GM18873 (cell line): ENCODE results near the gene CD300LD.

ENCODE experiments used
- ATAC-seq: cut with Tn5 transposase; IDR thresholded peaks from one replicate; pipeline ENCODE4 v1.9.1; 2021; ENCODE audit warnings: mild to moderate bottlenecking, moderate library complexity, moderate number of reproducible peaks; ENCODE audit not compliant: unreplicated experiment, low FRiP score

CD300LD gene

DNA sequence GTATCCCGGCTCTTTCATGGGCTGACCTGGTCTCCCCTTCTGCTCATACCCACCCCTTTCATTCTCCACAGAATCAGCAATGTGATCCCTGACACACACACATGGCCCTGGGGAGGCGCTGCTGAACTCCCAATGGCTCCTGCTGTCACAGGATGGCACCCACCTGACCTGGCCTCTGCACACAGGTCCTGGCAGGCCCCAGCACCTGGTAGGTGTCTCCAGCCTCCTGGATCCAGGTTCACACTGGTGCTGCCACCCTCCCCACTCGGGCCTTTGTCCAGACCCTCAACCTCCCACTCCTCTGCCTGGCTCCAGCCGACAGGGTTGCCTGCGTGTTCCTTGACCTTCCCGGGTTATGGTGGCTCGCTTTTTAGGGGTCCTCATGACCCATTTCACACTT, 44.8 kb downstream of the CD300LD start:
- no peak for ATAC-seq

DNA sequence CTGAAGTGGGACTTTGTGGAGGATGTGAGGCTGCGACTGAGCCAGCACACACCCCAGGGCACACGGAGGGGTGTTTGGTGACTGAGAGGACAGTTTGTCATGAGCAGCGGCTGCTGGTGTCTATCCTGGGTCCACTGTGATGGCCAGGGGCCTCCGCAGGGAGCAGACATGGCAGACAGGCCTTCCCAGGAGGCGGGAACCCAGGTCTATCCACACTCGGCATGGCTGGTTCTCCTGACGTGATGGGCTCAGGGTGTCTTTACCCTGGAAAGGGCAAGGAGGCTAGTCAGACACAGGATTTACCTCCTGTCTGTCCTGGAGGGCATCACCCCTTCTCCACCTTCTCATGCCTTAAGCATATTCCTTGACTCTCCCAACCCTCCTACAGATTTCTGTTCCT, 45.5 kb downstream of the CD300LD start:
- no peak for ATAC-seq

DNA sequence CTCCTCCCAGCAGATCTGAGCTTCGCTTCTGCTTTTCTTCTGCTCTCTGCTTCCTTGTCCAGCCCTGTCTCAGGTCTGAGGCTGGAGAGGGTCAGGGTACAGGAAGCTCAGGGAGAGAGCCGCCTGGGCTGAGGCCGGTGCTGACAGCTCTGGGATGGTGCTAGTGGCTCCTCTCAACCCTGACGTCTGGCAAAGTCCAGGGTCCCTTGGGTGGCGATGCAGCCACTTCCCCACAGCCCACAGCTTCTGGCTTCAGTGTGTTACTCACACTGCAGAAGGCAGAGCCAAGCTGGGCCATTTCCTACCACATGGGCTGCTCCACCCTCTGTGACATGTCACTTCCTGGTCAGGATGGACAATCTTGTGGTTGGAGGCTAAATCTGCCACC, 46.2 kb downstream of the CD300LD start, which contains the start of gene CD300C:
Gene CD300C (minus strand): TSS at position 273 of the 388 bp plus-strand sequence. CDS start 333 bp downstream, outside the sequence.
- no peak for ATAC-seq

DNA sequence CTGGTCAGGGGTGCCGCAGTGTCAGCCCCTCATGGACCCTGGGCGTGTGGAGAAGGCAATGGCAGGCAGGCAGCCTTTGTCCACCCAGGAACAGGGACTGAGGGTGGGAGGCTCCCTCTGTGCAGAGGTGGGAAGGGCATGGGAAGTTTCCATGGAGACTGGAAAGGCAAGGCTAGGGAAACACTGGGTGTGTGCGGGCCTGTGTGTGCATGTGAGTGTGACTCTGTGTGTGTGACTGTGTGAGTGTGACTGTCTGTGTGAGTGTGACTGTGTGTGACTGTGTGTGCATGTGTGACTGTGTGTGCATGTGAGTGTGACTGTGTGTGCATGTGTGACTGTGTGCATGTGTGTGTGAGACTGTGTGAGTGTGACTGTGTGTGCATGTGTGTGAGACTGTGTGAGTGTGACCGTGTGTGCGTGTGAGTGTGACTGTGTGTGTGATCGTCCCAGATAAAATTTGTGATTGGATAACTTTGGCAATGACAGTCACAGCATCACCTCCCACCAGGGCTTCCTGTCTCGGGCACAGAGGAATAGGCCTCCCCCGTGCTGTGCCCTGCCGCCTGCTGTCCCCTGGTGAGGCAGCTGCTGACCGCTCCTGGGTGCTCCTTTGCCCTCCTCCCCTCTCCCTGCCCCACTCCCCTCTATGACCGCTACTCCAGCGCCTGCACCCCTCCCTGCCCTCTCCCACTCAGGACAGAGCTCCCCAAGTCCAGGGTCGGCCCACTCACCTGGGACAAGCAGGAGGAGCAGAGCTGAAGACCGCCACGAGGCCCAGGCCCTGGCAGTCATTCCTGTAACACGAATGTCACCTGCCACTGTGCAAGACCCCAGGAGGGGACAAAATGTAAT, 46.9 kb downstream of the CD300LD start:
- no peak for ATAC-seq

GRCh38 chr17:74543891-74544760, 48.0 kb downstream of the CD300LD start:
- no peak for ATAC-seq

DNA sequence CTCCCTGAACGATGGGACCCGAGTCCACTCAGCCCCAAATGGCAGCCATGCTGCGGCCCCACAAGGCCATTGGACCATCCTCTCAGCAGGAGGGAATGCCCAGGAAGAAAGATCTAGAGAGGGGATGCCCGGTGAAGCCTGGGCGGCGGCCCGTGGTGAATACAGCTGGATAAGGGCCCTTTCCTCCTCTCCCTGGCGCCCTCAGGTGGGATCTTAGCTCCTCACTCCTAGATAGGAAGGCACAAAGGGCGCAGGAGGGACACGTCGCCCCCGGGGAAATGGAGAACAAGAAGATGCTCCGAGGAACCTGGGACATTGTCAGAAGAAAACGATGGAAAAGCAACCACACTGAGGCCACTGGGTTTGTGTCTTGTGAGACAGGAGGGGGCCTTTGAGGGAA, 48.7 kb downstream of the CD300LD start:
- no peak for ATAC-seq

DNA sequence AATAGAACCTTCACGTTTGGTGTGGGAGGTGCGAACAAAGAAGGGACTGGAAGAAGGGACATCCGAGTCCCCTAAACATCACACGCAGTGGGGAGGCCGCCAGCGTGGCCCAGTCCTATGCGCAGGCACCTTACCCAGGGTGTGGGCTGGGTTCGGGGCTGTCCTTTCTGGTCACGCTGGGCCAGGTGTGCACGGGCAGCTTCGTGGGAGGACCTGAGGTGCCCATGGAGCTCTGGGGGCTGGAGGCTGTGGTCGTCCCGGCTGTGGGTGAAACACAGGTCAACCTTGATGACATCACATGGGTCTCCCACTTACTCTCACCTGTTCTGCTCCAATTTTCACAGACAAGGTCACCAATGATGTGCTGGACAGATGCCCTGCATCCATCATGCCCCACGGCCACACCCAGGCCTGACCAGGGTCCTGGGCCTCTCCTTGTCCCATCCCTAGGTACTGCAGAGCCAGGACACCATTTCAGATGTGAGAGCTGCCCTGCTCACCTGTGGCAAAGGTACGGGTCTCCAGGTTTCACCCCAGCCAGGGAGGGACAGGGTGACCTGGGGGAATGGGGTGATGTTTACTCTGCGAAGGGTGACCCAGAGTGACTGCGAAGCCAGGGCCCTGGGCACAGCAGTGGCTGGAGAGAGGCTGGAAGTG, 49.2 kb downstream of the CD300LD start:
- no peak for ATAC-seq

DNA sequence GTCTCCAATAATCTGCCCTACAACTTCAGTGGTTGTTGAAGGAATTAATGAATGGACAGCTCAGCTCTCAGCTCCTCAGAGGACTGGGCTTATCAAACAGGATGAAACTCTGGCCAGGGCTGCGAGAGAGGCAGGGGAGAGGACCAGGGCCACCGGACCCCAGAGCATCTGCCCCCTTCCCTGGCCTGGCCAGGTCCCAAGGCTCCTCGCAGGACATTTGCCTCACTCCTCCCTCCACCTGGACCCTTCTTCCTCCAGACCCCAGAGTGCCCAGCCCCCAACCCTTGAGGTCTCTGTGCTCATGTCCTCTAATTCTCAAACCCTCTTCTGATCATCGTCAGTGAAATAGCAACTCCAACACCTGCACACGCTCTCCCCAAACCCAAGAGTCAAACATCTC, 49.9 kb downstream of the CD300LD start:
- no peak for ATAC-seq

- no peak for ATAC-seq
Measured at GRCh38 chr17:74541176-74542111, 50.6 kb downstream of the CD300LD start.

- no peak for ATAC-seq
Measured at GRCh38 chr17:74539281-74539820, 52.7 kb downstream of the CD300LD start.

DNA sequence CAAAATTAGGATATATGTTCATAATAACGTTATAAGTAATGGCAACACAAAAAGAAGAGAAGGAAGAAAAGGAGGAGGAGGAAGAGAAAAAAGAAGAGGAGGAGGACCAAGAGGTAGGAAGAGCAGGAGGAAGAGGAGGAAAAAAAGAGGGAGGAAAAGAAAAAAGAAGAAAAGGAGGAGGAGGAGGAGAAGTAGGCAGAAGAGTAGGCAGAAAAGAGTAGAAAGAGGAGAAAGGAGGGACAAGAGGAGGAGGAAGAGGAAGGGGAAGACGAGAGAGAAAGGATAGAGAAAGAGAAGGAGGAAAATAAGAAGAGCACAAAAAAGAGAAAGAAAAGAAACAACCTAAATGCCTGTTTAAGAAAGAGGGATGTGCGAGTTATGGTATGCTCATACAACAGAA, 55.2 kb downstream of the CD300LD start:
- ATAC-seq, result no peak

- ATAC-seq, result no peak
Measured at GRCh38 chr17:74532115-74532514, 60.0 kb downstream of the CD300LD start.

GRCh38 chr17:74531231-74531761, 60.8 kb downstream of the CD300LD start, which contains the start of gene CD300LB:
Gene CD300LB (minus strand): TSS chr17:74531475. CDS start chr17:74531350, 125 bp downstream.
- ATAC-seq, result no peak

- no peak for ATAC-seq
Measured at GRCh38 chr17:74530831-74531150, 61.3 kb downstream of the CD300LD start.
